Esophagus squamous epithelium (tissue), 5 donors: ENCODE measurements around the gene OS9. TPM values are rescaled to one million over a fixed set of nuclear protein-coding genes. Genes with fewer than 3 reads are reported as not detected.

Experiments used
- DNase-seq: peaks from one replicate; lab custom pipeline; 2025; lab: John Stamatoyannopoulos, UW
- H3K27ac ChIP-seq, 4 donors: fragments of 200-600 bp; sonication (generic); one replicate each; pipeline ENCODE4 v1.5.1; 2016 to 2019; ENCODE audit warnings: mild to moderate bottlenecking in 1 of 4
- H3K27me3 ChIP-seq, 4 donors: fragments of 200-600 bp; sonication (generic); 1 replicate in 3 of 4; 2 replicates in 1 of 4; pipeline versions ENCODE4 v1.5.1 to v1.6.0; 2017 to 2021; ENCODE audit warnings: antibody characterized with exemption in 1 of 4
- H3K36me3 ChIP-seq, 3 donors: fragments of 200-600 bp; sonication (generic); one replicate each; pipeline ENCODE4 v1.5.1; 2016 to 2019
- H3K4me1 ChIP-seq, 3 donors: fragments of 200-600 bp; sonication (generic); one replicate each; pipeline ENCODE4 v1.5.1; 2017 to 2019
- H3K4me3 ChIP-seq, 4 donors: fragments of 200-600 bp; sonication (generic); 1 replicate in 3 of 4; 2 replicates in 1 of 4; pipeline ENCODE4 v1.5.1; 2016 to 2019; ENCODE audit warnings: mild to moderate bottlenecking in 2 of 4, moderate library complexity in 1 of 4
- H3K9me3 ChIP-seq, 3 donors: fragments of 200-600 bp; sonication (generic); one replicate each; pipeline ENCODE4 v1.5.1; 2016 to 2019
- CTCF ChIP-seq, 6 experiments: fragments of 450-650 bp in 4 of 6; fragments of 200-600 bp in 2 of 6; sonication (generic) in 2 of 6; IDR thresholded peaks; one replicate each; pipeline ENCODE4 v1.5.1; 2016 to 2019; ENCODE audit warnings: antibody characterized with exemption in 6 of 6, mild to moderate bottlenecking in 4 of 6, moderate library complexity in 4 of 6
- POLR2A ChIP-seq, 4 donors: fragments of 450-650 bp; IDR thresholded peaks; one replicate each; pipeline ENCODE4 v1.6.1; 2017; ENCODE audit warnings: antibody characterized with exemption in 4 of 4, mild to moderate bottlenecking in 4 of 4, moderate library complexity in 3 of 4
- WGBS, 2 donors: methylation state at CpG; one replicate each; pipeline ENCODE4 v1.1.5; 2018; 5-methylcytosine and 5-hydroxymethylcytosine counted together
- intact Hi-C: fragments of 100-400 bp; cut with DNase I; formaldehyde crosslinking; loops from one replicate; pipeline ENCODE4 v1.15.0; 2022
- total RNA-seq, 4 donors: library from RNA; depleted of rRNA; stranded (reverse); fragments of >200 nt; gene quantifications; one replicate each; pipeline ENCODE4 v1.1.0, GENCODE V29; 2016
- donor health status: DM: yes; HTN: yes; CAD: no.

Gene OS9
- total RNA-seq, 4 donors from 2014 or later: 151 to 231 (median 168) TPM

- H3K27me3 ChIP-seq: peaks cover 0 to 7% (median 0%) of the 10 kb centered on the region in 4 donors
- intact Hi-C loops: no loop called here
- no peaks in the 10 kb centered on the region for H3K9me3 ChIP-seq
- H3K4me3 ChIP-seq: no peak overlapping the region
- H3K27ac ChIP-seq: no peak overlapping the region
- peaks cover 4 to 44% (median 35%) of the 10 kb centered on the region in 3 donors for H3K36me3 ChIP-seq
- WGBS, 2 donors: 49 to 77% methylated on average over 8 to 11 of the region's 11 CpGs
- TF ChIP-seq CTCF (IDR thresholded peaks at IDR 0.05): no peak
- no peak for TF ChIP-seq POLR2A (IDR thresholded peaks at IDR 0.05)
- no peak for DNase-seq
- H3K4me1 ChIP-seq: peaks cover 8 to 26% (median 15%) of the 10 kb centered on the region in 3 donors
These were observed 29.0 kb downstream of the OS9 start for GRCh38 chr12:57722716-57723629.

GRCh38 chr12:57723630-57723962, 29.7 kb downstream of the OS9 start:
- peaks cover 0 to 7% (median 0%) of the 10 kb centered on the region in 4 donors for H3K27me3 ChIP-seq
- intact Hi-C loops: no loop called here
- H3K4me3 ChIP-seq: no peak overlapping the region
- no peak overlapping the region for H3K27ac ChIP-seq
- peaks cover 0 to 38% (median 29%) of the 10 kb centered on the region in 3 donors for H3K36me3 ChIP-seq
- TF ChIP-seq CTCF (IDR thresholded peaks at IDR 0.05): no peak
- TF ChIP-seq POLR2A (IDR thresholded peaks at IDR 0.05): no peak
- no peak for DNase-seq
- WGBS, 2 donors: 61 to 71% methylated on average over 2 of the region's 2 CpGs
- H3K9me3 ChIP-seq: no peaks in the 10 kb centered on the region
- peaks cover 8 to 26% (median 15%) of the 10 kb centered on the region in 3 donors for H3K4me1 ChIP-seq

- intact Hi-C loops: no loop called here
- no peaks in the 10 kb centered on the region for H3K9me3 ChIP-seq
- no peak for TF ChIP-seq CTCF (IDR thresholded peaks at IDR 0.05)
- no peak for TF ChIP-seq POLR2A (IDR thresholded peaks at IDR 0.05)
- peaks cover 0 to 7% (median 0%) of the 10 kb centered on the region in 4 donors for H3K27me3 ChIP-seq
- WGBS, 2 donors: 82 to 86% methylated on average over 5 to 6 of the region's 12 CpGs
- DNase-seq: no peak
- H3K27ac ChIP-seq: no peak overlapping the region
- H3K36me3 ChIP-seq: peaks cover 0 to 31% (median 22%) of the 10 kb centered on the region in 3 donors
- H3K4me1 ChIP-seq: peaks cover 8 to 26% (median 15%) of the 10 kb centered on the region in 3 donors
- no peak overlapping the region for H3K4me3 ChIP-seq
These were observed 30.3 kb downstream of the OS9 start for GRCh38 chr12:57724003-57724935.

- no peak for DNase-seq
- H3K4me3 ChIP-seq: peak overlapping the region in 2 of 4 donors; percentile 67 to 86
- peaks cover 0 to 23% (median 15%) of the 10 kb centered on the region in 3 donors for H3K36me3 ChIP-seq
- H3K4me1 ChIP-seq: peaks cover 8 to 26% (median 15%) of the 10 kb centered on the region in 3 donors
- H3K9me3 ChIP-seq: no peaks in the 10 kb centered on the region
- TF ChIP-seq CTCF (IDR thresholded peaks at IDR 0.05) (no peak), POLR2A (IDR thresholded peaks at IDR 0.05) (no peak)
- 55 to 67% methylated on average over 6 to 10 of the region's 11 CpGs for WGBS, 2 donors
- H3K27ac ChIP-seq: no peak overlapping the region
- intact Hi-C loops: no loop called here
- H3K27me3 ChIP-seq: peaks cover 0 to 7% (median 0%) of the 10 kb centered on the region in 4 donors
These were observed 31.2 kb downstream of the OS9 start for GRCh38 chr12:57724936-57725740.
